Esophagus mucosa (tissue), 1 donor: ENCODE data around the gene CDAN1. TPM values are rescaled to one million over a fixed set of nuclear protein-coding genes. Genes with fewer than 3 reads are reported as not detected.
A peak's percentile ranks its signal among the peaks of the same experiment; 100 is the strongest.

Experiments used
- ATAC-seq: fragments of 200-7000 bp; cut with Tn5 transposase; one replicate; pipeline ENCODE4 v1.9.1; 2020
- total RNA-seq: library from RNA; stranded (reverse); gene quantifications from one replicate; pipeline ENCODE4 v1.2.4, GENCODE V29; 2023
- donor health status: DM: yes; HTN: yes; CAD: no.

Gene CDAN1
- total RNA-seq, 1 donor from 2014 or later = 7.3 TPM

- no peak for ATAC-seq
Observed at GRCh38 chr15:42734076-42734672, 2.8 kb downstream of the CDAN1 start.

- ATAC-seq = no peak
Observed at GRCh38 chr15:42733027-42733426, 3.9 kb downstream of the CDAN1 start.

- ATAC-seq = no peak
Observed at GRCh38 chr15:42732095-42732827, 4.7 kb downstream of the CDAN1 start.

GRCh38 chr15:42731461-42731860 lies 5.5 kb downstream of the CDAN1 start:
- ATAC-seq = no peak

- no peak for ATAC-seq
Observed at GRCh38 chr15:42730536-42730935, 6.4 kb downstream of the CDAN1 start.

GRCh38 chr15:42730135-42730534 lies 6.8 kb downstream of the CDAN1 start:
- ATAC-seq = no peak

- no peak for ATAC-seq
Observed at GRCh38 chr15:42729409-42729808, 7.5 kb downstream of the CDAN1 start.

- ATAC-seq = no peak
Observed at GRCh38 chr15:42728972-42729371, 8.0 kb downstream of the CDAN1 start.

GRCh38 chr15:42728560-42728959 lies 8.4 kb downstream of the CDAN1 start:
- no peak for ATAC-seq

- no peak for ATAC-seq
Observed at GRCh38 chr15:42727750-42728381, 9.1 kb downstream of the CDAN1 start.

- ATAC-seq = no peak
Observed at GRCh38 chr15:42726114-42726513, 10.8 kb downstream of the CDAN1 start.

GRCh38 chr15:42725331-42725903 lies 11.5 kb downstream of the CDAN1 start:
- ATAC-seq = no peak

- no peak for ATAC-seq
Observed at GRCh38 chr15:42724276-42724675, 12.7 kb downstream of the CDAN1 start.

GRCh38 chr15:42723068-42723467 lies 13.9 kb downstream of the CDAN1 start:
- ATAC-seq = no peak

- no peak for ATAC-seq
Observed at GRCh38 chr15:42721916-42722315, 15.0 kb downstream of the CDAN1 start.

- peak; percentile 96 for ATAC-seq
Observed at GRCh38 chr15:42721016-42721415, 15.9 kb downstream of the CDAN1 start.

GRCh38 chr15:42720071-42720470 lies 16.9 kb downstream of the CDAN1 start:
- ATAC-seq = no peak

GRCh38 chr15:42719043-42719442 lies 17.9 kb downstream of the CDAN1 start:
- ATAC-seq = no peak

- ATAC-seq = peak; percentile 7
Observed at GRCh38 chr15:42716626-42717025, 20.3 kb downstream of the CDAN1 start.

GRCh38 chr15:42716125-42716524 lies 20.8 kb downstream of the CDAN1 start:
- no peak for ATAC-seq

- no peak for ATAC-seq
Observed at GRCh38 chr15:42712584-42712983, 24.3 kb downstream of the CDAN1 start.

- ATAC-seq = no peak
Observed at GRCh38 chr15:42711746-42712145, 25.2 kb downstream of the CDAN1 start.

- no peak for ATAC-seq
Observed at GRCh38 chr15:42710662-42711061, 26.3 kb downstream of the CDAN1 start.
